Stromal cell of bone marrow (primary cell): ENCODE data around the gene ARFRP1.
"Not testable (repeated sequence)": the region's sequence is repeated elsewhere in the genome, so short reads cannot be mapped to it uniquely, and the experiment has no call there.

Source experiments
- DNase-seq: peaks from one replicate; pipeline ENCODE4 v3.0.0-alpha.2; 2012; ENCODE audit warnings: low read depth

The ARFRP1 gene

GRCh38 chr20:63675681-63676368, 32.0 kb downstream of the ARFRP1 start:
- no peak for DNase-seq

- DNase-seq = no peak
Measured at GRCh38 chr20:63673951-63674350, 33.8 kb downstream of the ARFRP1 start.

GRCh38 chr20:63672666-63673065, 35.1 kb downstream of the ARFRP1 start:
- no peak for DNase-seq

DNA sequence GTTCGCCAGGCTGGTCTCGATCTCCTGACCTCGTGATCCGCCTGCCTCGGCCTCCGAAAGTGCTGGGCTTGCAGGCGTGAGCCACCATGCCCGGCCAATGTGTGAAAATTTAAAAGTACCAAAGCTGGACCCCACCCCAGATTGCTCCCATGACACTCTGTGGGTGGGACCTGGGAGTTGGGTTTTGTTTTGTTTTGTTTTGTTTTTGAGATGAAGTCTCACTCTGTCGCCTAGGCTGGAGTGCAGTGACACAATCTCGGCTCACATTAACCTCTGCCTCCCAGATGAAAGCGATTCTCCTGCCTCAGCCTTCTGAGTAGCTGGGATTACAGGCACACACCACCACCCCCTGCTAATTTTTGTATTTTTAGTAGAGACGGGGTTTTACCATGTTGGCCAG, 36.1 kb downstream of the ARFRP1 start:
- not testable (repeated sequence) for DNase-seq

GRCh38 chr20:63668351-63668750, 39.4 kb downstream of the ARFRP1 start:
- no peak for DNase-seq

DNA sequence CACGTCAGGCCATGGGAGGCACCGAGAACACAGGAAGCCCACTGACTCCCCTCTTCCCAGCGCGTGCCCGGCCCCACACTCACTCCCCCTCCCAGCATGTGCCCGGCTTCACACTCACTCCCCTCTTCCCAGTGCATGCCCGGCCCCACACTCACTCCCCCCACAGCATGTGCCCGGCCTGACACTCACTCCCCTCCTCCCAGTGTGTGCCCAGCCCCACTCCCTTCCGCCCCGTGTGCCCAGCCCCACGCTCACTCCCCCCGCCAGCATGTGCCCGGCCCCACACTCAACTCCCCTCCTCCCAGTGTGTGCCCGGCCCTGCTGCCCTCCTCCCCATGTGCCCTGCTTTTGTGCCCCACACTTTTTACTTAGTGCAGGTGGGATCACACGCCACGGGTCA, 39.9 kb downstream of the ARFRP1 start:
- no peak for DNase-seq

DNA sequence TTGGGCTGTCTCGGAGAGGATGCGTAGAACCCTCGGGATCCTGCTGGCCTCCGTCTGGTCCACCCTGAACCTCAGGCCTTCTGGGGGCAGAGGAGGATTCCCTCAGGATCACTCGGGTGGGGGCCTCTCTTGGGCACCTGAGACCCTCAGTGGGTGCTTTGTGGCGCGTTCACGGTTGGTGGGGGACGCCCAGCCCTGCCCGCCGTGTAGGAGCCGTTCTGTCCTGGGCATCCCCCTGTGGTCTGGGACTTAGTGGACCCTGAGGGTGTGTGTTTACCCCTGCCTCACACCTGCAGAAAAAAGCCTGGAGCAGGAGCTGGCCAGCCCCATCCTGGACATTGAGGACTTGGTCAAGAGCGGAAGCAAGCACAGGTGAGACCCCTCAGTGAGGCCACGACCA, 42.1 kb downstream of the ARFRP1 start:
- no peak for DNase-seq

DNA sequence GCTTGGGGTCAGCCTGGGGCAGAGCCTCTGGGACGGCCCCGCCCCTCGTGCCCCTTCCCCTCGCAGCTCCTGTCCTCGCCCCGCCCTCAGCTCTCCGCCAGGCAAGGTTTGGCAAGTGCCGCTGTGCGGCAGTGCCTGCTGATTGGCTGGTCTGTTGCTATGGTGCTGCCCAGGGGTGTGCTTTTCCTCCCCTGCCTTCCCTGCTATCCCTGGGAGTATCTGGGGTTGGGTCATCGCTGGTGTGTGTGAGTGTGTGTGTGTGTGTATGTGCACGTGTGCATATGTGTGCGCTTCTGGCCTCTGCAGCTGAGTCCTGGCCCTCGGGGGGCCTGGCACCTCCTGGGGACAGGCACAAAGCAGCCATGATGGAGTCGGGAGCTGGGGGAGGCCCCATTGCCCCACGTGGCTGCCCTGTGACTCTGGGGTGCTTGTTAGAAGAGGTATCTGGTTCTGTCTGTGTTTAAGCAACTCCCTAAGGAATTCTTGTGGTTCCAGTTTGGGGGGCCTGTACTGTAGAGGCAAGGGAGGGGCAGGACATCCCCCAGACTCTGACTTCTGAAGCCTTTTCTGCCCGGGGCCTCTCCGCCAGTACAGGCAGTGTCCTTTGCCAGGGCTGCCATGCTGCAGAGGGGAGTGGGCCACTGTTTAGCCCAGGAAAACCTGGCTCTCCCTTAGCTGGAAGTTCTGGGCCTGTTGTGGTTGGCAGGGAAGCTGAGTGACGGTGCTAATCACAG, 42.7 kb downstream of the ARFRP1 start:
- no peak for DNase-seq

GRCh38 chr20:63664143-63664851, 43.5 kb downstream of the ARFRP1 start:
- DNase-seq = no peak

DNA sequence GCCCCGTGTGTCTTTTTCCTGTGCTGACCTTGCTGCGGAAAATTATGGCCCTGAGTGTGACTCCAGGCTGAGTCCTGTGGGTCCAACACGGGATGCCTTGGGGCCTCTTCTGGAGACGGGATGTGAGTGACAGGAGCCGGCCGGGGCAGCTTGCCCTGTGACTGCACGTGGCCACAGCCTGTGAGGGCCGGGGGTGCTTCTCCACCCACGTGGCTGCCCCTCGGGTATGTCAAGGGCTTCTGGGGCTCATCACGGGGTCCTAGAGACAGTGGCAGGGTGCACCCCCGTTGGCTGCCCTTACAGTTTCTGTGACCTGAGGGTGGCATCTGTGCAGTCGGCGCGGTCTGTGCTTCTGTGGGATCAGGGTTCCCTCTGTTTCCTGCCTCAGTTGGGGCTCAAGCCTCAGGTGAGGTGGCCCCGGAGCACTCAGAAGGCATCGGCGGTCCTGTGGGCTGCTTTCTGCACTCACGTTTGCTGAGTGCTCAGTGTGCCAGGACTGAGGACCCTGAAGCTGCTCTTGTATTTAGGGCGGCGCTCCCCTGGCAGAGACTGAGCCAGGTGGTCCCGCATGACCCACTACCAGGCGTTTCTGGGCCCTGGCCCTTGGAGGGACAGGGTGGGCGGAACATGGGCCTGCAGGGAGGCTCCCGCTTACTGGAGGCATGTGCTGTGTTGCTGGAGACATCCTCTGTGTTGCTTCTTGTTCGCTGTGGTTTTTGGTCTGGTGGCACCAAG, 44.3 kb downstream of the ARFRP1 start:
- no peak for DNase-seq

GRCh38 chr20:63662813-63663189, 45.0 kb downstream of the ARFRP1 start:
- DNase-seq = no peak

DNA sequence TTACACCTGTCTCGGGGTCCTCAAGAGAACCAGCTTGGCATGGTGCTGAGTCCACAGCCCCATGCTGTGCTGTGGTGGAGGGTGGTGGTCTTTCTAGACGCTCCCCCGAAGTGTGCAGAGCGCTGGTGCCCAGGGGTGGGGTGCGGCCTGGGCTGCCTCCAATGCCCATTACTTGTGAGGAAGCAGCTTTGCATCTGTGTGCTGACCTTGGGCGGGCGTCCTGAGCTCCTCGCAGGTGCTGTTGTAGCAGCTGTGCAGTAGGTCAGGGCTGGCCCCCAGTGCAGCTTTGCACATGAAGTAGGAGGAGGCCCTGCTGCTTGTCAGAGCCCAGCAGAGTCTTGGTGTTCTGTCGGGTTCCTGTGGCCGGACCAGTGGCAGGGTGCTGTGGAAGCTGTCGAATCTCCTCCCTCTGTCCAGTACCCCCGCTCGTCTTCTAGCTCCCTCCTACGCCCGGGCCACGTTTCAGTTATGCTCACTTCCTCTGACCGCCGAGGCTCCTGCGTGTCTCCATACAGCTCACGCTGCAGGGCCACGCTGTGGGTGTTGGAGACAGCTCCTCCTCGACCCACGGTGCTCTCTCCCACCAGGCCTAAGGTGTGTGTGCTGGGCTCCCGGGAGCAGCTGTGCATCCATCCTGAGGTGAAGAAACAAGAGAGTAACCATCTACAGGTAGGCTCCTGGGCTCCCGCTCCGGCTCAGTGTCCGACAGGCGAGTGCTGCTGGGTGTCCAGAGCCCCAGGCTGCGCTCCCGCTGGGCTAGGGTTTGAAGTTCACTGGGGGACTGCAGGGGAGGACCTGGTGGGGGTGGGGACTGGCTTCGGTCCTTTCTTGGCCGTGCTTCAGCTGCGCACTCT, 45.6 kb downstream of the ARFRP1 start:
- no peak for DNase-seq

DNA sequence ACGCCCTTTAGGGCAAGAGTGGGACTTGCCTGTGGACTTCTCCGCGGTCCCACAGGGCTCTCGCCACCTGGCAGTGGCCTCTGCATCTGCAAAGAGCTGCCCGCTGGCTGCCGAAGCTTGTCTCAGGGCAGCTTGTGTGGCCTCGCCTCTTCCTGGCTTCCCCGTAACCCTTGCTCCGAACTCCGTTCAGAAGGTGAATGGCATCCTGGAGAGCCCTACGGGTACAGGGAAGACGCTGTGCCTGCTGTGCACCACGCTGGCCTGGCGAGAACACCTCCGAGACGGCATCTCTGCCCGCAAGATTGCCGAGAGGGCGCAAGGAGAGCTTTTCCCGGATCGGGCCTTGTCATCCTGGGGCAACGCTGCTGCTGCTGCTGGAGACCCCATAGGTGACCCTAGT, 46.7 kb downstream of the ARFRP1 start:
- DNase-seq = no peak

- DNase-seq = no peak
Measured at GRCh38 chr20:63660622-63661021, 47.2 kb downstream of the ARFRP1 start.

DNA sequence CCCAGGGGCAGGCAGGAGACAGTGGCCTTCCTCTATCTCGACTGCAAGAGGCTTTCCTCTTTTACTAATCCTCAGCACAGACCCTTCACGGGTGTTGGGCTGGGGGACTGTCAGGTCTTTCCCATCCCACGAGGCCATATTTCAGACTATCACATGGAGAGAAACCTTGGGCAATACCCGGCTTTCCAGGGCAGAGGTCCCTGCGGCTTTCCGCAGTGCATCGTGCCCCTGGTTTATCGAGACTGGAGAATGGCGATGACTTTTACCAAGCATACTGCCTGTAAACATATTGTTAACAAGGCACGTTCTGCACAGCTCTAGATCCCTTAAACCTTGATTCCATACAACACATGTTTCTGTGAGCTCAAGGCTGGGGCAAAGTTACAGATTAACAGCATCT, 47.6 kb downstream of the ARFRP1 start:
- DNase-seq = not testable (repeated sequence)

DNA sequence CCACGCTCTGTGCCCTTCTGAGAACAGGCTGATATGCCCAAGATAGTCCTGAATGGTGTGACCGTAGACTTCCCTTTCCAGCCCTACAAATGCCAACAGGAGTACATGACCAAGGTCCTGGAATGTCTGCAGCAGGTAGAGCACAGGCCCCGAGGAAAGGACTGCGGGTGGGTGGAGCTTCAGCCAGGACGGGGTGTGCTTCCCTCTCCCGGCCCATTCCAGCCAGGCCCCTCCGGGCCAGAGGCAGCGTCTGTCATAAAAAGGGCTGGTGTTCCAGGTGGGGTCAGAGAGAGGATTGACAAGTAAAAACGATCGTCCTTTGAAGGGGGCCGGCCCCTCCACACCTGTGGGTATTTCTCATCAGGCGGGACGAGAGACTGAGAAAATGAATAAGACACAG, 48.4 kb downstream of the ARFRP1 start:
- DNase-seq = no peak

DNA sequence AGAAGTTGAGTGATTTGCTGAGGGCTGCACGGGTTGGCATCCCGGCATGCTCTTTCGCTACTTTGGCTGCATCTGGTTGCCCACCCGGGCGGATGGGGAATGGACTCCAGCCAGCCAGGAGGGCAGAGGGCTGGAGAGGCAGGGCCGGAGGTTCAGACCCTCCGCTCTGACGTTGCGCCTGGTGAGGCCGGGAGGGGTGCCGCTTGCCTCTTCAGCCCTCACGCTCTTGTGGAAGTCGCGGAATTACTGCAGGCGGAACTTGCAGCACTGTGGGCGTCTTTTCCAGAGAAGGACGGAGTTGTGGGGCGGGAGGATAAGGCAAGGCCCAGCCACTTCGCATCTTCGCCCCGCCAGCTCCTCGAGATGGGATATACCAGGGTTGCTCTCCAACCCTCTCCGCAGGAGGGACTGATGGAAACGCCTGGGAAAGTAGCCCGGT, 49.0 kb downstream of the ARFRP1 start:
- peak; percentile 27 for DNase-seq

- DNase-seq = peak; percentile 89
Measured at GRCh38 chr20:63657937-63658748, 49.6 kb downstream of the ARFRP1 start, which contains the start of gene RTEL1. TSS of gene RTEL1 (plus strand) at chr20:63658312. CDS start at chr20:63659403, 1,091 bp downstream.

GRCh38 chr20:63657260-63657936, 50.4 kb downstream of the ARFRP1 start:
- no peak for DNase-seq

- DNase-seq = no peak
Measured at GRCh38 chr20:63656451-63656850, 51.3 kb downstream of the ARFRP1 start.
